Tibial nerve (tissue), 4 donors: ENCODE data around the gene ITPKC.
"Not testable (repeated sequence)": the region's sequence is repeated elsewhere in the genome, so short reads cannot be mapped to it uniquely, and the experiment has no call there.

Source experiments
- CTCF ChIP-seq, 5 experiments: fragments of 200-600 bp in 3 of 5; fragments of 450-650 bp in 2 of 5; sonication (generic) in 3 of 5; IDR thresholded peaks; one replicate each; pipeline ENCODE4 v1.5.1; 2016 to 2019; ENCODE audit warnings: antibody characterized with exemption in 5 of 5, mild to moderate bottlenecking in 3 of 5, moderate library complexity in 2 of 5
- EP300 ChIP-seq, 2 donors: sonication (generic); formaldehyde crosslinking; IDR thresholded peaks; one replicate each; pipeline ENCODE4 v1.6.1; 2017; ENCODE audit warnings: antibody characterized with exemption in 2 of 2, mild to moderate bottlenecking in 1 of 2
- POLR2A ChIP-seq, 2 donors: fragments of 450-650 bp; IDR thresholded peaks; one replicate each; pipeline ENCODE4 v1.6.1; 2017; ENCODE audit warnings: antibody characterized with exemption in 2 of 2, mild to moderate bottlenecking in 2 of 2, moderate library complexity in 2 of 2

GRCh38 chr19:40771101-40771862, 54.4 kb downstream of the ITPKC start:
- TF ChIP-seq CTCF, POLR2A, EP300 (IDR thresholded peaks at IDR 0.05): not testable (repeated sequence)
